ENCODE measurements around the gene USP46.

DNA sequence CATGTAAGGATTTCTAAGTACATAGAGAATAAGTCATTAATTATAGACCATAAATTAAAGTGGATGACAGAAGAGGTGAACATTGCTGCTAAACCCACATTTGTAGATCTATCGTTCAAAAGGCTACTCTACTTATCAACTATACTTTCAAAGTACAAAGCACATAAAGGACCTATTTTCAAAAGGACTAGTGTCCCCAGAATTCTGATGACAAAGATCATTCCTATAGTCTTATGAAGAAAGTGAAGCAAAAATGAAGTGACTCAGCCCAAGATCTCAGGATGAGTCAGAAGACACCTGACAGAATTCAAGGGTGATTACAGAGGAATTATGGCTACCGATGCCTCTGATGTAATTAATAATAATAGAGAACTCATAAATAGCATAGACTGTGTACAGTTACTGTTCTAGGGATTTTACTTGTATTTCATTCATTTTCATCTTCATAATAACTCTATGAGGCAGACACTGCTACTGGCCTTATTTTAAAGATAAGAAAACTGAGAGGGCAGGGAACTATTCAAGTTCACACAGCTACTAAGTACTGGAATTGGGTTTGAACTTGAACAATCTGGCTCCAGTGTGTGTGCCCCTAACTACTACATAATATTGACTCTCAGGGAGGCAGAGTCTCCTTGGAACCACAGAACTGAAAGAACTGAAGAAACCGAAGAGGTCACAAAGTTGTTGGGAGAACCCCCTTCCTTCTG lies 17.1 kb downstream of the USP46 start:
- TF ChIP-seq, protein P1, sequence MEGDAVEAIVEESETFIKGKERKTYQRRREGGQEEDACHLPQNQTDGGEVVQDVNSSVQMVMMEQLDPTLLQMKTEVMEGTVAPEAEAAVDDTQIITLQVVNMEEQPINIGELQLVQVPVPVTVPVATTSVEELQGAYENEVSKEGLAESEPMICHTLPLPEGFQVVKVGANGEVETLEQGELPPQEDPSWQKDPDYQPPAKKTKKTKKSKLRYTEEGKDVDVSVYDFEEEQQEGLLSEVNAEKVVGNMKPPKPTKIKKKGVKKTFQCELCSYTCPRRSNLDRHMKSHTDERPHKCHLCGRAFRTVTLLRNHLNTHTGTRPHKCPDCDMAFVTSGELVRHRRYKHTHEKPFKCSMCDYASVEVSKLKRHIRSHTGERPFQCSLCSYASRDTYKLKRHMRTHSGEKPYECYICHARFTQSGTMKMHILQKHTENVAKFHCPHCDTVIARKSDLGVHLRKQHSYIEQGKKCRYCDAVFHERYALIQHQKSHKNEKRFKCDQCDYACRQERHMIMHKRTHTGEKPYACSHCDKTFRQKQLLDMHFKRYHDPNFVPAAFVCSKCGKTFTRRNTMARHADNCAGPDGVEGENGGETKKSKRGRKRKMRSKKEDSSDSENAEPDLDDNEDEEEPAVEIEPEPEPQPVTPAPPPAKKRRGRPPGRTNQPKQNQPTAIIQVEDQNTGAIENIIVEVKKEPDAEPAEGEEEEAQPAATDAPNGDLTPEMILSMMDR (conservative IDR thresholded peaks at IDR 0.05 in 1 of 2, IDR thresholded peaks at IDR 0.05 in 1 of 2; ENCODE audit: extremely low read depth in 1 of 2, insufficient read depth in 1 of 2, low read depth in 1 of 2, low read length in 2 of 2): no peak
- no peak for TF ChIP-seq EZH2 (IDR thresholded peaks at IDR 0.05; ENCODE audit: borderline replicate concordance, low read length)
